HepG2 (cell line): ENCODE results near the gene INTS3. TPM values are rescaled to one million over a fixed set of nuclear protein-coding genes. Genes with fewer than 3 reads are reported as not detected.
A peak's percentile ranks its signal among the peaks of the same experiment; 100 is the strongest.

ENCODE experiments used
- BHLHE40 ChIP-seq: IDR thresholded peaks from 2 replicates; pipeline ENCODE4 v1.6.1; 2011; ENCODE audit warnings: low read length, improper control_type of control experiment
- FOXA1 ChIP-seq, 2 experiments: fragments of 450-650 bp in 1 of 2; sonication (generic) in 1 of 2; formaldehyde crosslinking in 1 of 2; IDR thresholded peaks; 2 replicates each; pipeline versions ENCODE4 v1.4.0 to v1.6.1; 2016 to 2020; ENCODE audit warnings: missing genetic modification reagents in 1 of 2
- GPN1 ChIP-seq: sonication (generic); formaldehyde crosslinking; IDR thresholded peaks from 2 replicates; pipeline ENCODE4 v1.5.1; 2020; ENCODE audit warnings: missing genetic modification reagents, borderline replicate concordance
- JUN ChIP-seq: sonication (generic); formaldehyde crosslinking; IDR thresholded peaks from 2 replicates; pipeline ENCODE4 v1.4.0; 2020; ENCODE audit warnings: mild to moderate bottlenecking, missing genetic modification reagents
- NAIF1 ChIP-seq: sonication (generic); formaldehyde crosslinking; IDR thresholded peaks from 2 replicates; pipeline ENCODE4 v1.5.0; 2020; ENCODE audit warnings: mild to moderate bottlenecking, missing genetic modification reagents, borderline replicate concordance
- NFE2L2 ChIP-seq: fragments of 150-350 bp; IDR thresholded peaks from 2 replicates; pipeline ENCODE4 v1.6.1; 2014; ENCODE audit warnings: low read length
- POGZ ChIP-seq: sonication (generic); formaldehyde crosslinking; IDR thresholded peaks from 2 replicates; pipeline ENCODE4 v1.4.0; 2020; ENCODE audit warnings: mild to moderate bottlenecking, missing genetic modification reagents
- RELA ChIP-seq: sonication (generic); formaldehyde crosslinking; IDR thresholded peaks from 2 replicates; pipeline ENCODE4 v1.4.0; 2020; ENCODE audit warnings: missing genetic modification reagents
- SP4 ChIP-seq: sonication (generic); formaldehyde crosslinking; IDR thresholded peaks from 2 replicates; pipeline ENCODE4 v1.8.1; 2023; ENCODE audit warnings: mild to moderate bottlenecking, missing genetic modification reagents
- SRSF9 ChIP-seq: fragments of 200-400 bp; formaldehyde crosslinking; IDR thresholded peaks from 2 replicates; pipeline ENCODE4 v1.6.1; 2018; ENCODE audit warnings: borderline replicate concordance, mild to moderate bottlenecking, low read depth, low read length; ENCODE audit not compliant: insufficient read depth, poor library complexity, severe bottlenecking
- SYNCRIP ChIP-seq: fragments of 200-400 bp; formaldehyde crosslinking; IDR thresholded peaks from 2 replicates; pipeline ENCODE4 v1.6.1; 2018; ENCODE audit warnings: mild to moderate bottlenecking, low read depth, low read length; ENCODE audit not compliant: insufficient read depth
- U2AF2 ChIP-seq: fragments of 200-400 bp; formaldehyde crosslinking; IDR thresholded peaks from 2 replicates; pipeline ENCODE4 v1.6.1; 2017; ENCODE audit warnings: low read depth, mild to moderate bottlenecking, low read length
- ZNF160 ChIP-seq: sonication (generic); formaldehyde crosslinking; IDR thresholded peaks from 2 replicates; pipeline ENCODE4 v1.8.0; 2022; ENCODE audit warnings: mild to moderate bottlenecking, inconsistent platforms, missing genetic modification reagents
- ZNF234 ChIP-seq: sonication (generic); formaldehyde crosslinking; conservative IDR thresholded peaks from 2 replicates; pipeline ENCODE4 v1.5.1; 2020; ENCODE audit warnings: mild to moderate bottlenecking, missing genetic modification reagents
- ZNF253 ChIP-seq: sonication (generic); formaldehyde crosslinking; IDR thresholded peaks from 2 replicates; pipeline ENCODE4 v1.8.0; 2022; ENCODE audit warnings: mild to moderate bottlenecking, missing genetic modification reagents, borderline replicate concordance
- ZNF343 ChIP-seq: sonication (generic); formaldehyde crosslinking; IDR thresholded peaks from 2 replicates; pipeline ENCODE4 v1.4.0; 2020; ENCODE audit warnings: mild to moderate bottlenecking, missing genetic modification reagents
- ZNF501 ChIP-seq: sonication (generic); formaldehyde crosslinking; IDR thresholded peaks from 2 replicates; pipeline ENCODE4 v1.5.1; 2020; ENCODE audit warnings: mild to moderate bottlenecking, moderate library complexity, missing genetic modification reagents
- ZNF558 ChIP-seq: sonication (generic); formaldehyde crosslinking; IDR thresholded peaks from 2 replicates; pipeline ENCODE4 v1.9.0; 2022; ENCODE audit warnings: mild to moderate bottlenecking, missing genetic modification reagents, borderline replicate concordance
- ZNF569 ChIP-seq: sonication (generic); formaldehyde crosslinking; IDR thresholded peaks from 2 replicates; pipeline ENCODE4 v1.5.0; 2020; ENCODE audit warnings: mild to moderate bottlenecking, missing genetic modification reagents, moderate library complexity, borderline replicate concordance
- ZNF724P ChIP-seq: sonication (generic); formaldehyde crosslinking; IDR thresholded peaks from 2 replicates; pipeline ENCODE4 v1.8.0; 2022; ENCODE audit warnings: missing genetic modification reagents, borderline replicate concordance
- ZNF839 ChIP-seq: sonication (generic); formaldehyde crosslinking; IDR thresholded peaks from 2 replicates; pipeline ENCODE4 v1.4.0; 2020; ENCODE audit warnings: missing genetic modification reagents, mild to moderate bottlenecking, borderline replicate concordance
- polyA plus RNA-seq, 8 experiments: library from polyadenylated mRNA; depleted of rRNA in 3 of 8; stranded (reverse) in 7 of 8; unstranded in 1 of 8; fragments of >200 nt; fragmentation: Illumina TruSeq in 4 of 8; extraction: Trizol in 4 of 8; gene quantifications; 2 replicates each; pipeline versions ENCODE4 v1.2.1 to v1.2.3, GENCODE V29; 2011 to 2016; ENCODE audit warnings: low read depth in 4 of 8, missing spikeins in 1 of 8, mixed read lengths in 1 of 8; ENCODE audit not compliant: insufficient read depth in 1 of 8
- total RNA-seq, 5 experiments: library from RNA; depleted of rRNA; stranded (reverse); fragments of >200 nt; fragmentation: Illumina TruSeq; extraction: Trizol; gene quantifications; 2 replicates each; pipeline ENCODE4 v1.2.3, GENCODE V29; 2016; ENCODE audit warnings: low read depth in 1 of 5
- TF ChIP-seq, protein P1 (sequence below): sonication (generic); formaldehyde crosslinking; IDR thresholded peaks from 2 replicates; pipeline ENCODE4 v1.4.0; 2020; ENCODE audit warnings: missing genetic modification reagents, borderline replicate concordance
- TF ChIP-seq, protein P2 (sequence below): sonication (generic); formaldehyde crosslinking; IDR thresholded peaks from 2 replicates; pipeline ENCODE4 v1.4.0; 2020; ENCODE audit warnings: missing genetic modification reagents

Gene INTS3
- total and polyA plus RNA-seq, 2 of the 13 experiments (the other 11 are each of a cell fraction or from before 2014, with no cell fraction given): 17.2 to 27.2 TPM

DNA sequence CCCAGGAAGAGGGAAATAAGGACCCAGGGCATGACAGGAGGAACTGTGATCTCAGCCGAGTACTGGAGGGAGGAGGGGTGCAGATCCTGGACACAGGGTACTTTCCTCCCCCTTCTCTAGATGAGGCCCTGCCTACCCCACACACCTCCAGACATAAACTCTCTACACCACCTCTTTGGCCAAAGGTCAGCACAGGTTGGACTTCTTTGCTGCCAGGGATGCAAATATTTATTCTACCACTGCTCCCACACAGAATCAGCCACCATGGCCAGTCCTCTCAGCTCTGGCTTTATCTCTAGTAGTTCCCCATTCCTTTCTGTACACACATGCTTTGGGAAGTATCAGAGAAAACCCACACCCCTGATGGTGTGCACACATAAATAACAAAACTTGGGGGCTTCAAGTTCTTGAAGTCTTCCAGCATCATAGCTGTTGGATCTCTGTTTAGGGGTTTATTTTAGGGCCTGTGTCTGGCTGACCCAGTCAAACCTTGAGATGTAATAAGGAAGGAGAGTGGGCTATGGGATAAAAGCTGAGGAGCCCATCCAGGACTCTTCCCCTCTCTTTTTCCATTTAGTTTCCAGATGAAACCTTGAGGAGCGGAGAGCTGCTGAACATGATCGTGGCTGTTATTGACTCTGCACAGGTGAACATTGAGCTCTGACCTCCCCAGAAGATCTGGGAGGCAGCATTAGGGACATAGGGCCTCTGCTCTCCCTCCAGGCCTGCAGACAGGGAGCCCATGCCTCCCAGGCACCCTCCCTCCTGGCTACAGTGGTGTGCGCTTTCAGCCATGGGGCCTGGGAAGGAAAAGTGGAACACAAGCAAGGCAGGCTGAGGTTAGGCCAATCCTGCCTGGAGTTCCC, 40.7 kb downstream of the INTS3 start (continued):
- TF ChIP-seq, protein P1, sequence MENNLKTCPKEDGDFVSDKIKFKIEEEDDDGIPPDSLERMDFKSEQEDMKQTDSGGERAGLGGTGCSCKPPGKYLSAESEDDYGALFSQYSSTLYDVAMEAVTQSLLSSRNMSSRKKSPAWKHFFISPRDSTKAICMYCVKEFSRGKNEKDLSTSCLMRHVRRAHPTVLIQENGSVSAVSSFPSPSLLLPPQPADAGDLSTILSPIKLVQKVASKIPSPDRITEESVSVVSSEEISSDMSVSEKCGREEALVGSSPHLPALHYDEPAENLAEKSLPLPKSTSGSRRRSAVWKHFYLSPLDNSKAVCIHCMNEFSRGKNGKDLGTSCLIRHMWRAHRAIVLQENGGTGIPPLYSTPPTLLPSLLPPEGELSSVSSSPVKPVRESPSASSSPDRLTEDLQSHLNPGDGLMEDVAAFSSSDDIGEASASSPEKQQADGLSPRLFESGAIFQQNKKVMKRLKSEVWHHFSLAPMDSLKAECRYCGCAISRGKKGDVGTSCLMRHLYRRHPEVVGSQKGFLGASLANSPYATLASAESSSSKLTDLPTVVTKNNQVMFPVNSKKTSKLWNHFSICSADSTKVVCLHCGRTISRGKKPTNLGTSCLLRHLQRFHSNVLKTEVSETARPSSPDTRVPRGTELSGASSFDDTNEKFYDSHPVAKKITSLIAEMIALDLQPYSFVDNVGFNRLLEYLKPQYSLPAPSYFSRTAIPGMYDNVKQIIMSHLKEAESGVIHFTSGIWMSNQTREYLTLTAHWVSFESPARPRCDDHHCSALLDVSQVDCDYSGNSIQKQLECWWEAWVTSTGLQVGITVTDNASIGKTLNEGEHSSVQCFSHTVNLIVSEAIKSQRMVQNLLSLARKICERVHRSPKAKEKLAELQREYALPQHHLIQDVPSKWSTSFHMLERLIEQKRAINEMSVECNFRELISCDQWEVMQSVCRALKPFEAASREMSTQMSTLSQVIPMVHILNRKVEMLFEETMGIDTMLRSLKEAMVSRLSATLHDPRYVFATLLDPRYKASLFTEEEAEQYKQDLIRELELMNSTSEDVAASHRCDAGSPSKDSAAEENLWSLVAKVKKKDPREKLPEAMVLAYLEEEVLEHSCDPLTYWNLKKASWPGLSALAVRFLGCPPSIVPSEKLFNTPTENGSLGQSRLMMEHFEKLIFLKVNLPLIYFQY (CRISPR knock-in tag): no peak
- TF ChIP-seq FOXA1 (IDR thresholded peaks at IDR 0.05) (no peak), FOXA1 (CRISPR knock-in tag; IDR thresholded peaks at IDR 0.05) (peak; percentile 65), NAIF1 (no peak), RELA (CRISPR knock-in tag) (no peak), ZNF501 (CRISPR knock-in tag) (no peak), POGZ (CRISPR knock-in tag) (no peak), JUN (CRISPR knock-in tag) (0 out of 2 replicates have a peak, but pooled peaks have one; percentile 41), ZNF558 (CRISPR knock-in tag) (no peak), ZNF569 (no peak), NFE2L2 (no peak), ZNF343 (CRISPR knock-in tag) (no peak), SRSF9 (no peak), SP4 (no peak; the same call in 1 of the 2 replicates), ZNF234 (no peak), ZNF253 (CRISPR knock-in tag) (no peak), BHLHE40 (no peak), ZNF160 (CRISPR knock-in tag) (no peak), GPN1 (CRISPR knock-in tag) (no peak), SYNCRIP (no peak), U2AF2 (no peak), ZNF724P (CRISPR knock-in tag) (no peak), ZNF839 (CRISPR knock-in tag) (no peak)
- TF ChIP-seq, protein P2, sequence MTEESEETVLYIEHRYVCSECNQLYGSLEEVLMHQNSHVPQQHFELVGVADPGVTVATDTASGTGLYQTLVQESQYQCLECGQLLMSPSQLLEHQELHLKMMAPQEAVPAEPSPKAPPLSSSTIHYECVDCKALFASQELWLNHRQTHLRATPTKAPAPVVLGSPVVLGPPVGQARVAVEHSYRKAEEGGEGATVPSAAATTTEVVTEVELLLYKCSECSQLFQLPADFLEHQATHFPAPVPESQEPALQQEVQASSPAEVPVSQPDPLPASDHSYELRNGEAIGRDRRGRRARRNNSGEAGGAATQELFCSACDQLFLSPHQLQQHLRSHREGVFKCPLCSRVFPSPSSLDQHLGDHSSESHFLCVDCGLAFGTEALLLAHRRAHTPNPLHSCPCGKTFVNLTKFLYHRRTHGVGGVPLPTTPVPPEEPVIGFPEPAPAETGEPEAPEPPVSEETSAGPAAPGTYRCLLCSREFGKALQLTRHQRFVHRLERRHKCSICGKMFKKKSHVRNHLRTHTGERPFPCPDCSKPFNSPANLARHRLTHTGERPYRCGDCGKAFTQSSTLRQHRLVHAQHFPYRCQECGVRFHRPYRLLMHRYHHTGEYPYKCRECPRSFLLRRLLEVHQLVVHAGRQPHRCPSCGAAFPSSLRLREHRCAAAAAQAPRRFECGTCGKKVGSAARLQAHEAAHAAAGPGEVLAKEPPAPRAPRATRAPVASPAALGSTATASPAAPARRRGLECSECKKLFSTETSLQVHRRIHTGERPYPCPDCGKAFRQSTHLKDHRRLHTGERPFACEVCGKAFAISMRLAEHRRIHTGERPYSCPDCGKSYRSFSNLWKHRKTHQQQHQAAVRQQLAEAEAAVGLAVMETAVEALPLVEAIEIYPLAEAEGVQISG (CRISPR knock-in tag): no peak
